NCI-H2107 treated with DMSO at 0.1 percent for 48 hours (cell line): Measurements from ENCODE around the gene HNRNPAB.
"Not testable (repeated sequence)": the region's sequence is repeated elsewhere in the genome, so short reads cannot be mapped to it uniquely, and the experiment has no call there.

Experiments
- DNase-seq: peaks from one replicate; lab custom pipeline; 2025; ENCODE audit not compliant: unreplicated experiment; lab: John Stamatoyannopoulos, UW

Gene HNRNPAB

GRCh38 chr5:178229111-178229510 lies 24.8 kb downstream of the HNRNPAB start:
- DNase-seq: not testable (repeated sequence)

- DNase-seq: no peak
Observed at GRCh38 chr5:178229861-178230260, 25.5 kb downstream of the HNRNPAB start.

- no peak for DNase-seq
Observed at GRCh38 chr5:178230879-178231538, 26.7 kb downstream of the HNRNPAB start.

GRCh38 chr5:178231539-178232123 lies 27.3 kb downstream of the HNRNPAB start:
- no peak for DNase-seq

- DNase-seq: no peak
Observed at GRCh38 chr5:178232124-178232919, 28.0 kb downstream of the HNRNPAB start, which contains the start of gene PHYKPL. PHYKPL (minus strand) TSS chr5:178232802; CDS start chr5:178232550, 252 bp downstream.

GRCh38 chr5:178232920-178233429 lies 28.6 kb downstream of the HNRNPAB start:
- DNase-seq: no peak

- DNase-seq: no peak
Observed at GRCh38 chr5:178234121-178234749, 29.9 kb downstream of the HNRNPAB start.

GRCh38 chr5:178234750-178235587 lies 30.6 kb downstream of the HNRNPAB start:
- DNase-seq: peak; percentile 8

GRCh38 chr5:178235588-178235974 lies 31.2 kb downstream of the HNRNPAB start:
- no peak for DNase-seq

- no peak for DNase-seq
Observed at GRCh38 chr5:178236126-178236525, 31.8 kb downstream of the HNRNPAB start.

GRCh38 chr5:178236679-178237078 lies 32.3 kb downstream of the HNRNPAB start:
- DNase-seq: no peak

- DNase-seq: no peak
Observed at GRCh38 chr5:178237431-178238312, 33.3 kb downstream of the HNRNPAB start.

GRCh38 chr5:178238313-178238635 lies 33.9 kb downstream of the HNRNPAB start:
- DNase-seq: no peak

- no peak for DNase-seq
Observed at GRCh38 chr5:178238711-178239592, 34.6 kb downstream of the HNRNPAB start.

GRCh38 chr5:178239626-178240301 lies 35.4 kb downstream of the HNRNPAB start:
- DNase-seq: not testable (repeated sequence)

- DNase-seq: no peak
Observed at GRCh38 chr5:178240341-178240741, 36.0 kb downstream of the HNRNPAB start.

- DNase-seq: no peak
Observed at GRCh38 chr5:178240766-178241165, 36.4 kb downstream of the HNRNPAB start.

- DNase-seq: no peak
Observed at GRCh38 chr5:178241231-178241663, 36.9 kb downstream of the HNRNPAB start.
